ENCODE measurements around the gene DAP. TPM values are rescaled to one million over a fixed set of nuclear protein-coding genes. Genes with fewer than 3 reads are reported as not detected.
A peak's percentile ranks its signal among the peaks of the same experiment; 100 is the strongest.
"Not testable (repeated sequence)": the region's sequence is repeated elsewhere in the genome, so short reads cannot be mapped to it uniquely, and the experiment has no call there.

The DAP gene
- 205 TPM for polyA plus RNA-seq (2013, experiment 1 of 2; ENCODE audit: insufficient read length)
- 240 TPM for polyA plus RNA-seq (2013, experiment 2 of 2; ENCODE audit: insufficient read length)

DNA sequence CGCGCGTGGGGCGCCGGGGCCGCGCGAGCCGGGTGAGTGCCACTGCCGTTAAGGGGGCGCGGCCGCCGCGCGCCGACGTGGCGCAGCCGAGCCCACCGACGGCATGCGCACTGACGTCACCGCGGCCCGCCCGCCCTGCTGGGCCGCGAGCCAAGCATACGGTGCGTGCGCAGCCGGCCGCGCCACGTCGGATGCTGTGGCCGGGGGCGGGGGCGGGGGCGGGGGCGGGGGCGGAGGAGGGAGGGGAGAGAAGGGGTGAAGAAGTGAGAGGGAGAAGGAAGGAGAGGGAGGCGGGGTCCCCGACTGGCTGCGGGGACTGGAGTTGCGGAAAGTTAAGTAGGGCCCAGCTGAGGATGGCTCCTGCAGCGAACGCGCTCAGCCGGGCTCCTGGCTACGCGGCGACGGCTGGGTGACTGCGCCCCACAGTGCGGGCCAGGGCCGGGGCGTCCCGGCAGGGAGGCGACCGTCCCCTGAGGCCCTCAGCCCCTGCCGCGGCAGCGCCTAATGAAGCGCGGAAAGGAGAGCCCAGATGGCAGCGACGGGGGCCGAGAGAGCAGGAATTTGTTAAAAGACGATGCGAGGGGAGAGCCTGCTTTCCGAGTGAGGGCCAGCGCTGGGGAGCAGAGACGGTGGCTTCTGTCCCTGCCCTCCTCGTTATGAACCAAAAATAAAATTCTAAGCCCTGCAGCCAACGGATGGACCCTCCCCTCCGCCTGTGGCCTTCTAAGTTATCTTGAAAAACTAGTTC, at the start of gene DAP:
TSS of gene DAP (minus strand) at position 50 of the 748 bp plus-strand sequence. CDS start 166 bp downstream, outside the sequence.
- DNase-seq = peak; percentile 86

DNA sequence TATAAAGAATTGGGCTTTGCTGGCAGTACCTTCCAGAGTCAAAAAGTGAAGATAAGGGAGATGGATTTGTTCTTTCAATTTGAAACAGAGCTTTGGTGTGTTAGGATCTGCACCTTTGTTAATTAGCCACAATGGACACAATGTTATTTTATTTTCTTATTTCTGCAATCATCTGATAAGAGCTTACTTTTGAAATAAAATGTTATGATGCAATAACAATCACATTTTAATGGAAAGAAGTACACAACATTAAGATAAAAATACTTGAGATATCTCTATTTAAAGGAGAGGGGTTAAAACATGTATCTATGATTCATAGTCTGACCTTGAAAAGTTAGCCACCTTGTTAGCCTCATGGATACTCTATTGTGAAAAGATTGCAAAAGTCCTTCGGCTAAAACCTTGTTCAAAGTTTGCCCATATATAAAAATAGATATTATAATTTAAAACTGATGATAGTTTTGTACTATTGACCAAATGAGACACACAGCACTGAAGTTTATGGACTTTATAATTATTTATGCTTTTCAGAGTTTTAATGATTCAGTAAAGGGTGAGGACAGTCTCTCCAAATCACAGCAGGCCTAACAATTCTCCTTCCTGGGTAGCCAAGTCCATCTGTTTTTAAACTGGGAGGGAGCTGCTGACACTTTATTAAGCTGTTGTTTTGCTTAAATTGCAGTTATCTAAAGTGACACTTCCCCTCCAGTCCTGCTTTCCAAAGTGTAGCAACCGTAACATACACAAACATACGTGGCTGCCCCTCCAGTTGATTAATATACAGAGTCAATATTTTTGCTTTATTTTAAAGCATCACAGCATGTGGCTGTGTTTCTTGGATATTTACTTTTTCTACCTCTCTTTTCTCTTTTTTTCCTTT, 47.6 kb upstream of the DAP start:
- no peak for DNase-seq

- no peak for DNase-seq
Measured at GRCh38 chr5:10801931-10802666, 41.1 kb upstream of the DAP start.

DNA sequence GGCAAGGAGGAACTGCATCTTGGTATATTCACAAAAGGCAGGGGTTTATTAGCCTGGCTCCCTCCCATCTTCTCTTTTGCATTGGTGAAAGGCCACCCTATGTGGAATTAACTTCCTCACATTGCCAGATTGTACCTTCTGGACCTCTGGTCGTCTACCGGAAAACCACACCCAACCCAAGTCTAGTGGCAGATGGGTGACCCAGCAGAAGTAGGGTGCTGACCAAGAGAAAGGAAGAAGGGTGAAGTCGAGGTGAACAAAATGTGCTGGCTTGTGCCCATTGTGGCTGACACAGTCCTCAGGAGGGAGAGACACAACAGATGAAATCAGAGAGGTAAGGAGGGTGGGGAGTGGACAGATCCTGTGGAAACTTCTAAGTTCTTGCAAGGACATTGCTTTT, 39.8 kb upstream of the DAP start:
- DNase-seq = no peak

- DNase-seq = peak; percentile 59
Measured at GRCh38 chr5:10797261-10797660, 36.2 kb upstream of the DAP start.

DNA sequence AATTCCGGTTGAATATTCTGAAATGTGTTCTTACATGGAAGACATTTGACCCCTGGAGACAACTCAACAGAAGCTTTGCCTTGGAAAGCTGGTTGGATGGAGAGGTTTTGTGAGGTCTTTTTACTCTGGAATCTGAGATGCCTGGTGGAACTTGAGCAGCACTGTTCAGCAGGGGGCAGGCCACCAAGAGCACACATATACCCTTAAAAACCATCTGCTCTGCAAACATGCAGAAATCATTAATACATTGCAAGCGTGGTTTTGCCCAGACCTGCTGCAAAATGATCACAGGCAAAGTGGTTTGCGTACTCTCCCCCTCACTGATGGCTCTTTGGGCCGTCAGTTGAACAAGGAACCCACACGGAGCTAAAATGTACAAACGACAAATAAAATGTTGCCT, 32.8 kb upstream of the DAP start:
- peak; percentile 15 for DNase-seq

GRCh38 chr5:10792336-10792735, 31.3 kb upstream of the DAP start:
- no peak for DNase-seq

DNA sequence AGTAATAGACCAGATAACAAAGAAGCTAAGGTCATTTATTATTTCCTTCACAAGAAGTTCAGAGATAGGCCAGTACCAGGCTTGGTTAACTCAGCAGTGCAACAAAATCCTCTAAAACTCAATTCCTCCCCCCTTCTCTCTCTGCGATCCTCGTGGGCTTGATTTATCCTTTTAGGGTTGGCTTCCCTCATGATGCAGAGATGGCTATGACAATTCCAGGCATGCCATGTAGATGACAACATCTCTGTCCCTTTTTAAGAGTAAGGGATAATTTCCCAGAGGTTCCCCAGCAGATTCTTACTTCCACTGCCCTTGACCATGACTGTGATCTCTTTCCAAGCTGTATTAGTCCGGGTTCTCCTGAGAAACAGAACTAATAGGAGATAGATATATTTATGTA, 28.7 kb upstream of the DAP start:
- peak; percentile 94 for DNase-seq

DNA sequence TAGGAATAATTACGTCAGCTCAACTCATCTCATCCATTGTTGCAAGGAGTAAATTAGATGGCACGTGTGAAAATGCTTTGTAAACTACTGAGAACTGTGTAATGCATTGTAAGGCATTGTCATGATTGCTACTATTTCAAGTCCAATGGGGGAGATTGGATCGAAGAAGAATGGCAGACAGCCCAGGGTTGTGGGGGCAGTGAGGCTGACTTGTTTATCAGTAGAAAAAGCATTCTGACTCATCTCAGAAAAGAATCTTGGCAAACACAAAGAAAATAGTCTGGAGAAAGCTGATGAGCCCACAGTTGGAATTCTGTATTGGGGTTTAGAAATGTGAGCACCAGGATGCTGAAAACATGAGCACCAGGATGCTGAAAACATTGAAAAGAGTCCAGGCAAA, 28.0 kb upstream of the DAP start:
- peak; percentile 91 for DNase-seq

GRCh38 chr5:10788358-10788757, 27.3 kb upstream of the DAP start:
- peak; percentile 19 for DNase-seq

- DNase-seq = no peak
Measured at GRCh38 chr5:10786835-10787234, 25.8 kb upstream of the DAP start.

GRCh38 chr5:10780208-10780607, 19.2 kb upstream of the DAP start:
- DNase-seq = not testable (repeated sequence)

- no peak for DNase-seq
Measured at GRCh38 chr5:10779592-10779991, 18.6 kb upstream of the DAP start.

- DNase-seq = no peak
Measured at GRCh38 chr5:10778179-10778910, 17.3 kb upstream of the DAP start.

DNA sequence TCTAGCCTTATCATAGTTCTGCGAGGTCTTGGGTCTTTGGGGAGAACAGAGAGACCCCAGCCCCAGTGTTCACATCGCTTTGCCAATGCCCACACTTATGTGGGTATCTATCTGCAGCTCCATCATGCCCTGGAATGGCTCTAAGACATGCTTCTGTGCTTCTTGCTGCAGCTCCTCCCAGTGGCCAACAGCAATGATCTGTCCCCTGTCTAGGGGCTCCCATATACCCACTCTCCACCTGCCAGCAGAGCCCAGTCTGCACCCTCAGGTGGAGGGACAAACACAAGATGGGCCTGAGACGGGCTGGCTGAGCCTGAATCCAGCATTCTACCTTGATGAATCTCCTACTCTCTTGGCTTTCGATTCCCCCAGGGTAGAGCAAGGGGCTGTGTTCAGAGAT, 14.6 kb upstream of the DAP start:
- DNase-seq = no peak

GRCh38 chr5:10772901-10773585, 12.0 kb upstream of the DAP start:
- DNase-seq = no peak

GRCh38 chr5:10768328-10768899, 7.4 kb upstream of the DAP start:
- no peak for DNase-seq

- DNase-seq = no peak
Measured at GRCh38 chr5:10762776-10763500, 1.9 kb upstream of the DAP start.

GRCh38 chr5:10761933-10762775, 1.1 kb upstream of the DAP start:
- DNase-seq = no peak

- no peak for DNase-seq
Measured at GRCh38 chr5:10760921-10761184, 181 bp downstream of the DAP start.

Measured in fibroblast of skin of back (primary cell).